WTC11 (cell line): Measurements from ENCODE around the gene GPC2.
"Not testable (repeated sequence)": the region's sequence is repeated elsewhere in the genome, so short reads cannot be mapped to it uniquely, and the experiment has no call there.

Source experiments
- ATF1 ChIP-seq: sonication (generic); formaldehyde crosslinking; IDR thresholded peaks from 2 replicates; pipeline ENCODE4 v1.8.1; 2023; ENCODE audit warnings: mild to moderate bottlenecking, moderate library complexity, missing genetic modification reagents
- CBFB ChIP-seq: sonication (generic); formaldehyde crosslinking; IDR thresholded peaks from 2 replicates; pipeline ENCODE4 v1.8.1; 2022; ENCODE audit warnings: mild to moderate bottlenecking, low read depth, missing genetic modification reagents
- ETV6 ChIP-seq: sonication (generic); formaldehyde crosslinking; IDR thresholded peaks from 2 replicates; pipeline ENCODE4 v1.8.1; 2022; ENCODE audit warnings: mild to moderate bottlenecking, missing genetic modification reagents
- GTF2I ChIP-seq: fragments of 250-450 bp; sonication (Bioruptor Pico); conservative IDR thresholded peaks from 2 replicates; pipeline ENCODE4 v1.4.0; 2021; ENCODE audit warnings: mild to moderate bottlenecking
- SMAD4 ChIP-seq: sonication (generic); formaldehyde crosslinking; IDR thresholded peaks from 2 replicates; pipeline ENCODE4 v1.8.0; 2022; ENCODE audit warnings: mild to moderate bottlenecking, missing genetic modification reagents
- ZNF263 ChIP-seq: sonication (generic); formaldehyde crosslinking; IDR thresholded peaks from 2 replicates; pipeline ENCODE4 v1.8.1; 2022; ENCODE audit warnings: low read depth, mild to moderate bottlenecking, moderate library complexity, missing genetic modification reagents
- ZNF317 ChIP-seq: sonication (generic); formaldehyde crosslinking; IDR thresholded peaks from 2 replicates; pipeline ENCODE4 v1.8.1; 2023; ENCODE audit warnings: low read depth, mild to moderate bottlenecking, moderate library complexity, missing genetic modification reagents, borderline replicate concordance
- TF ChIP-seq, protein P1 (sequence below): fragments of 200-600 bp; IDR thresholded peaks from 2 replicates; pipeline ENCODE4 v1.8.0; 2022; ENCODE audit warnings: antibody characterized with exemption
- TF ChIP-seq, protein P2 (sequence below): sonication (generic); formaldehyde crosslinking; IDR thresholded peaks from 2 replicates; pipeline ENCODE4 v1.8.0; 2023; ENCODE audit warnings: missing genetic modification reagents, mild to moderate bottlenecking, borderline replicate concordance
- TF ChIP-seq, protein P3 (sequence below): sonication (generic); formaldehyde crosslinking; IDR thresholded peaks from 2 replicates; pipeline ENCODE4 v1.8.1; 2023; ENCODE audit warnings: mild to moderate bottlenecking, missing genetic modification reagents

DNA sequence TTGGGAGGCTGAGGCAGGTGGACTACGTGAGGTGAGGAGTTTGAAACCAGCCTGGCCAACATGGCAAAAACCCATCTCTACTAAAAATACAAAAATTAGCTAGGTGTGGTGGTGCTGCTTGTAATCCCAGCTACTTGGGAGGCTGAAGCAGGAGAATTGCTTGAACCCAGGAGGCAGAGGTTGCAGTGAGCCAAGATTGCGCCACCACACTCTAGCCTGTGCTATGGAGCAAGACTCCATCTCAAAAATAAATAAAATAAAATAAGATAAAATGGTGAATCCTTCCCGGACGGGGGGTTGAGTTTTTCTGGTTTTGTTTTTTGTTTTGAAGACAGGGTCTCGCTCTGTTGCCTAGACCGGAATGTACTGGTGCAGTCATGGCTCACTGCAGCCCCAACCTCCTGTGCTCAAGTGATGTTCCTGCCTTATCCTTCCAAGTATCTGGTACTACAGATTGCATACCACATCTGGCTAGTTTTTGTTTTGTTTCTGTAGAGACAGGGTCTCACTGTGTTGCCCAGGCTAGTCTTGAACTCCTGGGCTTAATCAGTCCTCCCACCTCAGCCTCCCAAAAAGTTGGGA, 15.2 kb upstream of the GPC2 start:
- TF ChIP-seq ZNF317; ETV6 (CRISPR knock-in tag); GTF2I (CRISPR knock-in tag); ATF1 (CRISPR knock-in tag); CBFB (CRISPR knock-in tag); SMAD4 (CRISPR knock-in tag); ZNF263 (CRISPR knock-in tag): not testable (repeated sequence)
- TF ChIP-seq, protein P1, sequence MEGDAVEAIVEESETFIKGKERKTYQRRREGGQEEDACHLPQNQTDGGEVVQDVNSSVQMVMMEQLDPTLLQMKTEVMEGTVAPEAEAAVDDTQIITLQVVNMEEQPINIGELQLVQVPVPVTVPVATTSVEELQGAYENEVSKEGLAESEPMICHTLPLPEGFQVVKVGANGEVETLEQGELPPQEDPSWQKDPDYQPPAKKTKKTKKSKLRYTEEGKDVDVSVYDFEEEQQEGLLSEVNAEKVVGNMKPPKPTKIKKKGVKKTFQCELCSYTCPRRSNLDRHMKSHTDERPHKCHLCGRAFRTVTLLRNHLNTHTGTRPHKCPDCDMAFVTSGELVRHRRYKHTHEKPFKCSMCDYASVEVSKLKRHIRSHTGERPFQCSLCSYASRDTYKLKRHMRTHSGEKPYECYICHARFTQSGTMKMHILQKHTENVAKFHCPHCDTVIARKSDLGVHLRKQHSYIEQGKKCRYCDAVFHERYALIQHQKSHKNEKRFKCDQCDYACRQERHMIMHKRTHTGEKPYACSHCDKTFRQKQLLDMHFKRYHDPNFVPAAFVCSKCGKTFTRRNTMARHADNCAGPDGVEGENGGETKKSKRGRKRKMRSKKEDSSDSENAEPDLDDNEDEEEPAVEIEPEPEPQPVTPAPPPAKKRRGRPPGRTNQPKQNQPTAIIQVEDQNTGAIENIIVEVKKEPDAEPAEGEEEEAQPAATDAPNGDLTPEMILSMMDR = not testable (repeated sequence)
- TF ChIP-seq, protein P2, sequence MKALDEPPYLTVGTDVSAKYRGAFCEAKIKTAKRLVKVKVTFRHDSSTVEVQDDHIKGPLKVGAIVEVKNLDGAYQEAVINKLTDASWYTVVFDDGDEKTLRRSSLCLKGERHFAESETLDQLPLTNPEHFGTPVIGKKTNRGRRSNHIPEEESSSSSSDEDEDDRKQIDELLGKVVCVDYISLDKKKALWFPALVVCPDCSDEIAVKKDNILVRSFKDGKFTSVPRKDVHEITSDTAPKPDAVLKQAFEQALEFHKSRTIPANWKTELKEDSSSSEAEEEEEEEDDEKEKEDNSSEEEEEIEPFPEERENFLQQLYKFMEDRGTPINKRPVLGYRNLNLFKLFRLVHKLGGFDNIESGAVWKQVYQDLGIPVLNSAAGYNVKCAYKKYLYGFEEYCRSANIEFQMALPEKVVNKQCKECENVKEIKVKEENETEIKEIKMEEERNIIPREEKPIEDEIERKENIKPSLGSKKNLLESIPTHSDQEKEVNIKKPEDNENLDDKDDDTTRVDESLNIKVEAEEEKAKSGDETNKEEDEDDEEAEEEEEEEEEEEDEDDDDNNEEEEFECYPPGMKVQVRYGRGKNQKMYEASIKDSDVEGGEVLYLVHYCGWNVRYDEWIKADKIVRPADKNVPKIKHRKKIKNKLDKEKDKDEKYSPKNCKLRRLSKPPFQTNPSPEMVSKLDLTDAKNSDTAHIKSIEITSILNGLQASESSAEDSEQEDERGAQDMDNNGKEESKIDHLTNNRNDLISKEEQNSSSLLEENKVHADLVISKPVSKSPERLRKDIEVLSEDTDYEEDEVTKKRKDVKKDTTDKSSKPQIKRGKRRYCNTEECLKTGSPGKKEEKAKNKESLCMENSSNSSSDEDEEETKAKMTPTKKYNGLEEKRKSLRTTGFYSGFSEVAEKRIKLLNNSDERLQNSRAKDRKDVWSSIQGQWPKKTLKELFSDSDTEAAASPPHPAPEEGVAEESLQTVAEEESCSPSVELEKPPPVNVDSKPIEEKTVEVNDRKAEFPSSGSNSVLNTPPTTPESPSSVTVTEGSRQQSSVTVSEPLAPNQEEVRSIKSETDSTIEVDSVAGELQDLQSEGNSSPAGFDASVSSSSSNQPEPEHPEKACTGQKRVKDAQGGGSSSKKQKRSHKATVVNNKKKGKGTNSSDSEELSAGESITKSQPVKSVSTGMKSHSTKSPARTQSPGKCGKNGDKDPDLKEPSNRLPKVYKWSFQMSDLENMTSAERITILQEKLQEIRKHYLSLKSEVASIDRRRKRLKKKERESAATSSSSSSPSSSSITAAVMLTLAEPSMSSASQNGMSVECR (CRISPR knock-in tag) = not testable (repeated sequence)
- TF ChIP-seq, protein P3, sequence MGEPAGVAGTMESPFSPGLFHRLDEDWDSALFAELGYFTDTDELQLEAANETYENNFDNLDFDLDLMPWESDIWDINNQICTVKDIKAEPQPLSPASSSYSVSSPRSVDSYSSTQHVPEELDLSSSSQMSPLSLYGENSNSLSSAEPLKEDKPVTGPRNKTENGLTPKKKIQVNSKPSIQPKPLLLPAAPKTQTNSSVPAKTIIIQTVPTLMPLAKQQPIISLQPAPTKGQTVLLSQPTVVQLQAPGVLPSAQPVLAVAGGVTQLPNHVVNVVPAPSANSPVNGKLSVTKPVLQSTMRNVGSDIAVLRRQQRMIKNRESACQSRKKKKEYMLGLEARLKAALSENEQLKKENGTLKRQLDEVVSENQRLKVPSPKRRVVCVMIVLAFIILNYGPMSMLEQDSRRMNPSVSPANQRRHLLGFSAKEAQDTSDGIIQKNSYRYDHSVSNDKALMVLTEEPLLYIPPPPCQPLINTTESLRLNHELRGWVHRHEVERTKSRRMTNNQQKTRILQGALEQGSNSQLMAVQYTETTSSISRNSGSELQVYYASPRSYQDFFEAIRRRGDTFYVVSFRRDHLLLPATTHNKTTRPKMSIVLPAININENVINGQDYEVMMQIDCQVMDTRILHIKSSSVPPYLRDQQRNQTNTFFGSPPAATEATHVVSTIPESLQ (CRISPR knock-in tag) = not testable (repeated sequence)
